Epidermal melanocyte (primary cell): ENCODE data around the gene CYP4F22.

Source experiments
- DNase-seq: peaks from one replicate; pipeline ENCODE4 v3.0.0; 2011; ENCODE audit warnings: low spot score; ENCODE audit not compliant: insufficient read length

CYP4F22 gene

GRCh38 chr19:15534957-15535864 is 26.9 kb downstream of the CYP4F22 start:
- DNase-seq, result no peak

- DNase-seq, result no peak
These were observed 28.0 kb downstream of the CYP4F22 start for GRCh38 chr19:15536350-15536749.

GRCh38 chr19:15538774-15539173 is 30.4 kb downstream of the CYP4F22 start:
- no peak for DNase-seq

GRCh38 chr19:15539638-15540037 is 31.3 kb downstream of the CYP4F22 start:
- DNase-seq, result no peak

- no peak for DNase-seq
These were observed 32.1 kb downstream of the CYP4F22 start for GRCh38 chr19:15540435-15540834.

- DNase-seq, result no peak
These were observed 36.0 kb downstream of the CYP4F22 start for GRCh38 chr19:15544283-15544682.

GRCh38 chr19:15544970-15545369 is 36.6 kb downstream of the CYP4F22 start:
- DNase-seq, result no peak

GRCh38 chr19:15548648-15549047 is 40.3 kb downstream of the CYP4F22 start:
- DNase-seq, result no peak

- DNase-seq, result no peak
These were observed 41.3 kb downstream of the CYP4F22 start for GRCh38 chr19:15549581-15549980.

- DNase-seq, result no peak
These were observed 41.9 kb downstream of the CYP4F22 start for GRCh38 chr19:15550273-15550672.

GRCh38 chr19:15550929-15551292 is 42.6 kb downstream of the CYP4F22 start:
- no peak for DNase-seq

GRCh38 chr19:15551293-15552004 is 43.1 kb downstream of the CYP4F22 start:
- no peak for DNase-seq

- DNase-seq, result no peak
These were observed 46.7 kb downstream of the CYP4F22 start for GRCh38 chr19:15555021-15555420.

GRCh38 chr19:15555759-15556633 is 47.7 kb downstream of the CYP4F22 start:
- peak; percentile 93 for DNase-seq

GRCh38 chr19:15556634-15557181 is 48.4 kb downstream of the CYP4F22 start:
- no peak for DNase-seq

- DNase-seq, result no peak
These were observed 48.9 kb downstream of the CYP4F22 start for GRCh38 chr19:15557223-15557622.

GRCh38 chr19:15562145-15562544 is 53.8 kb downstream of the CYP4F22 start:
- no peak for DNase-seq

GRCh38 chr19:15562861-15563260 is 54.5 kb downstream of the CYP4F22 start:
- DNase-seq, result no peak

GRCh38 chr19:15563325-15563794 is 55.0 kb downstream of the CYP4F22 start:
- DNase-seq, result no peak

GRCh38 chr19:15563931-15564330 is 55.6 kb downstream of the CYP4F22 start:
- DNase-seq, result no peak

GRCh38 chr19:15564534-15565168 is 56.3 kb downstream of the CYP4F22 start:
- no peak for DNase-seq
